ENCODE measurements around the gene DHX35.

The DHX35 gene

GRCh38 chr20:39069976-39070375, 107.8 kb downstream of the DHX35 start:
- no peak for DNase-seq

- no peak for DNase-seq
These were observed 108.5 kb downstream of the DHX35 start for GRCh38 chr20:39070484-39071231.

- no peak for DNase-seq
These were observed 110.0 kb downstream of the DHX35 start for GRCh38 chr20:39072132-39072531.

GRCh38 chr20:39072653-39073052, 110.5 kb downstream of the DHX35 start:
- DNase-seq, result no peak

- DNase-seq, result no peak
These were observed 113.6 kb downstream of the DHX35 start for GRCh38 chr20:39075731-39076130.

GRCh38 chr20:39076958-39077357, 114.8 kb downstream of the DHX35 start:
- no peak for DNase-seq

- no peak for DNase-seq
These were observed 118.2 kb downstream of the DHX35 start for GRCh38 chr20:39080326-39080725.

GRCh38 chr20:39081255-39081654, 119.1 kb downstream of the DHX35 start:
- DNase-seq, result peak; percentile 71 to 82

- DNase-seq, result no peak
These were observed 120.7 kb downstream of the DHX35 start for GRCh38 chr20:39082622-39083398.

GRCh38 chr20:39083761-39084160, 121.6 kb downstream of the DHX35 start:
- DNase-seq, result no peak

GRCh38 chr20:39089029-39089428, 126.9 kb downstream of the DHX35 start:
- no peak for DNase-seq

Data from CD4-positive, alpha-beta T cell treated with Interleukin-1 beta for 1 hour (primary cell).